ENCODE results near the gene HTR2B.

The HTR2B gene

DNA sequence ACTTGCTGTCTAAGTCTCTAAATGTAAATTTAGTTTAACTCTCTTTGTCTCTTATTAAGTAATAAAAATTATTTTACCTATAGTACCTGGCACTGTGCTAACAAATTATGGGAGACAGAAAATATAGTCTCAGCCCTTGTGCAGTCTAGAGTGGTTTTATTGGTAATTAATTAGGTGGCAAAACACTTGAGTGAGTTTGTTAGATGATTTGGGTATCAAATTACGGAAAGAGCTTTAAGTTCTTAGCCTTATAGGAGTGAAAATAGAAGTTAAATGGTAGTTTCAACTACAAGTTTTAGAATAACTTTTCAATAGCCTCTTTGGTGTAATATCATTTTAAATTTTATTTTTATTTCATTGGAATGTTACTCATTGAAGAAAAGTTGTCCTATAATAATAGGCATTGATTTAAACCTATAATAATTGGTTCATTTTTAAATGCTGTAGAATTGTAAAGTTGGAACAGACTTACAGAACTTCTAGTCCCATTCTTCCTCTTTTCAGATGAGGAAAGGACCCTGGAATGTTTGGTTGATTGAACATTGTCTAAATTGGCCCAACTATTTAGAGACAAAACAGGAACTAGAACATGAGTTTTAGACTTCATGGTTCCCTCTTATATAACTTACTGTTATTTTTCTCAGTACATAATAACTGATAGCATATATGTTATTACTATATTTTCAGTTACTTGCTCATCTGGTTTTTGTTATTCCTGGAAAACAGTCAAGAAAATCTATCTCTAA lies 10.2 kb upstream of the HTR2B start:
- TF ChIP-seq POLR2AphosphoS5 (IDR thresholded peaks at IDR 0.05; ENCODE audit: low read depth, low read length) = no peak

- TF ChIP-seq REST (IDR thresholded peaks at IDR 0.05; ENCODE audit: insufficient read depth in 1 of 2, low read depth in 2 of 2, low read length in 2 of 2) = no peak
- TF ChIP-seq SIN3A (IDR thresholded peaks at IDR 0.05; ENCODE audit: borderline replicate concordance, insufficient read depth, low read length) = no peak
- no peak for TF ChIP-seq FOXP2 (optimal IDR thresholded peaks at IDR 0.05; ENCODE audit: borderline replicate concordance, extremely low read depth, extremely low read length, insufficient read depth)
- no peak for TF ChIP-seq TAF1 (IDR thresholded peaks at IDR 0.05; ENCODE audit: borderline replicate concordance, insufficient read depth, low read length)
- TF ChIP-seq POLR2AphosphoS5 (IDR thresholded peaks at IDR 0.05; ENCODE audit: low read depth, low read length) = no peak
Measured at GRCh38 chr2:231133365-231134099, 8.7 kb upstream of the HTR2B start.

DNA sequence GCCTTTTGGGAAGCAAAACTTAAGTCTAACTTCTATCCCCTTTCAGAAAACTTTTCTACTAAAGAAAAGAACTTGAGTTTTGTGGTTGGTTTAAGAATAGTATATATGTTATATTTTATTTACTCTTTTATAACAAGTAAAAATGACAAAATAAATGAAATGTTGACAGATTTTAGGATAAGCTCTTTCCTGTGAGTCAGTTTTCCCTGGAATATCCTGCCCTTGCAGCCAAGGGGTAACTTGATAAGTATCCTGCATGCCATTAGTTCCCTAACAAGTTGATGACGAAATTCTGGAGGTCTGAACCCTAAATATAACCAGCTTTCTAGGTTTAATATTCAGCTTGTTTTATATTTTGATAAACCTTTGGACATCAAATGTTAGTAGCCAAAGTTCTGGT lies 7.3 kb upstream of the HTR2B start:
- TF ChIP-seq TAF1 (IDR thresholded peaks at IDR 0.05; ENCODE audit: borderline replicate concordance, insufficient read depth, low read length) (no peak), SIN3A (IDR thresholded peaks at IDR 0.05; ENCODE audit: borderline replicate concordance, insufficient read depth, low read length) (no peak), FOXP2 (optimal IDR thresholded peaks at IDR 0.05; ENCODE audit: borderline replicate concordance, extremely low read depth, extremely low read length, insufficient read depth) (no peak), POLR2AphosphoS5 (IDR thresholded peaks at IDR 0.05; ENCODE audit: low read depth, low read length) (no peak), REST (IDR thresholded peaks at IDR 0.05; ENCODE audit: insufficient read depth in 1 of 2, low read depth in 2 of 2, low read length in 2 of 2) (no peak)

- TF ChIP-seq SIN3A (IDR thresholded peaks at IDR 0.05; ENCODE audit: borderline replicate concordance, insufficient read depth, low read length) (no peak), POLR2AphosphoS5 (IDR thresholded peaks at IDR 0.05; ENCODE audit: low read depth, low read length) (no peak), FOXP2 (optimal IDR thresholded peaks at IDR 0.05; ENCODE audit: borderline replicate concordance, extremely low read depth, extremely low read length, insufficient read depth) (no peak), TAF1 (IDR thresholded peaks at IDR 0.05; ENCODE audit: borderline replicate concordance, insufficient read depth, low read length) (no peak), REST (IDR thresholded peaks at IDR 0.05; ENCODE audit: insufficient read depth in 1 of 2, low read depth in 2 of 2, low read length in 2 of 2) (no peak)
Measured at GRCh38 chr2:231130336-231131056, 5.7 kb upstream of the HTR2B start.

- no peak for TF ChIP-seq TAF1 (IDR thresholded peaks at IDR 0.05; ENCODE audit: borderline replicate concordance, insufficient read depth, low read length)
Measured at GRCh38 chr2:231129216-231129615, 4.4 kb upstream of the HTR2B start.

- TF ChIP-seq TAF1 (IDR thresholded peaks at IDR 0.05; ENCODE audit: borderline replicate concordance, insufficient read depth, low read length) = no peak
- no peak for TF ChIP-seq FOXP2 (optimal IDR thresholded peaks at IDR 0.05; ENCODE audit: borderline replicate concordance, extremely low read depth, extremely low read length, insufficient read depth)
- no peak for TF ChIP-seq REST (IDR thresholded peaks at IDR 0.05; ENCODE audit: insufficient read depth in 1 of 2, low read depth in 2 of 2, low read length in 2 of 2)
- no peak for TF ChIP-seq SIN3A (IDR thresholded peaks at IDR 0.05; ENCODE audit: borderline replicate concordance, insufficient read depth, low read length)
- no peak for TF ChIP-seq POLR2AphosphoS5 (IDR thresholded peaks at IDR 0.05; ENCODE audit: low read depth, low read length)
Measured at GRCh38 chr2:231128541-231128940, 3.7 kb upstream of the HTR2B start.

All from PFSK-1 (cell line).